CD14-positive monocyte (primary cell): ENCODE results near the gene PALM2AKAP2. TPM values are rescaled to one million over a fixed set of nuclear protein-coding genes. Genes with fewer than 3 reads are reported as not detected.

ENCODE experiments used
- DNase-seq, 3 donors: peaks; one replicate each; pipeline ENCODE4 v3.0.0-alpha.2; 2011 to 2022
- H2AFZ ChIP-seq: 2 replicates; pipeline ENCODE4 v1.6.0; 2012; ENCODE audit warnings: mild to moderate bottlenecking, low read depth, low read length, inconsistent platforms; ENCODE audit not compliant: insufficient read depth, poor library complexity, severe bottlenecking
- H3K27ac ChIP-seq, 2 donors: 1 replicate in 1 of 2; 2 replicates in 1 of 2; pipeline ENCODE4 v1.5.1; 2012 to 2013; ENCODE audit warnings: low read length in 2 of 2, control low read depth in 1 of 2, inconsistent platforms in 1 of 2, low read depth in 1 of 2, mild to moderate bottlenecking in 1 of 2
- H3K27me3 ChIP-seq, 2 donors: one replicate each; pipeline versions ENCODE4 v1.6.0 to v1.6.1; 2011 to 2013; ENCODE audit warnings: low read length in 2 of 2; ENCODE audit not compliant: control insufficient read depth in 2 of 2, insufficient read depth in 2 of 2
- H3K36me3 ChIP-seq, 2 donors: replicated peaks in 1 of 2; 1 replicate in 1 of 2; 2 replicates in 1 of 2; pipeline versions ENCODE4 v1.5.1 to v1.6.1; 2012 to 2013; ENCODE audit warnings: low read length in 2 of 2, control low read depth in 1 of 2, inconsistent platforms in 1 of 2, mild to moderate bottlenecking in 1 of 2; ENCODE audit not compliant: insufficient read depth in 2 of 2, control insufficient read depth in 1 of 2
- H3K4me1 ChIP-seq, 2 donors: 1 replicate in 1 of 2; 2 replicates in 1 of 2; pipeline versions ENCODE4 v1.5.1 to v1.6.1; 2012 to 2013; ENCODE audit warnings: low read length in 2 of 2, control low read depth in 1 of 2, inconsistent platforms in 1 of 2, mild to moderate bottlenecking in 1 of 2, moderate library complexity in 1 of 2; ENCODE audit not compliant: insufficient read depth in 2 of 2, control insufficient read depth in 1 of 2
- H3K4me2 ChIP-seq: replicated peaks from 2 replicates; pipeline ENCODE3; 2012; ENCODE audit warnings: low read length, moderate library complexity, mild to moderate bottlenecking; ENCODE audit not compliant: poor library complexity, severe bottlenecking; ENCODE audit errors: extremely low read depth
- H3K4me3 ChIP-seq, 3 experiments: fragments of 200-600 bp in 1 of 3; sonication (generic) in 1 of 3; replicated peaks in 1 of 3; 1 replicate in 2 of 3; 2 replicates in 1 of 3; pipeline ENCODE4 v1.5.1; 2011 to 2013; ENCODE audit warnings: low read length in 3 of 3, mild to moderate bottlenecking in 3 of 3, control low read depth in 2 of 3, low read depth in 2 of 3, inconsistent platforms in 1 of 3, moderate library complexity in 1 of 3
- H3K79me2 ChIP-seq: 2 replicates; pipeline ENCODE4 v1.6.0; 2012; ENCODE audit warnings: mild to moderate bottlenecking, control low read depth, inconsistent platforms, low read length, moderate library complexity; ENCODE audit not compliant: insufficient read depth
- H3K9ac ChIP-seq: 2 replicates; pipeline ENCODE4 v1.6.0; 2017; ENCODE audit warnings: low read length, mild to moderate bottlenecking; ENCODE audit not compliant: insufficient read depth, poor library complexity, severe bottlenecking
- H3K9me3 ChIP-seq, 2 donors: replicated peaks in 1 of 2; 1 replicate in 1 of 2; 2 replicates in 1 of 2; pipeline versions ENCODE4 v1.5.1 to v1.6.1; 2012 to 2013; ENCODE audit warnings: low read length in 2 of 2, control low read depth in 1 of 2; ENCODE audit not compliant: control insufficient read depth in 1 of 2, insufficient read depth in 1 of 2
- H4K20me1 ChIP-seq: 2 replicates; pipeline ENCODE4 v1.6.0; 2012; ENCODE audit warnings: mild to moderate bottlenecking, low read length, control low read depth, moderate library complexity; ENCODE audit not compliant: insufficient read depth
- H3K27ac Mint-ChIP-seq, 7 donors: one replicate each; pipeline ENCODE4 v1.8.0; 2020; ENCODE audit warnings: mild to moderate bottlenecking in 7 of 7, mixed read lengths in 7 of 7, moderate library complexity in 6 of 7, inconsistent platforms in 2 of 7
- H3K27me3 Mint-ChIP-seq, 3 donors: one replicate each; pipeline ENCODE4 v1.8.0; 2021 to 2022; ENCODE audit warnings: low read depth in 3 of 3, mild to moderate bottlenecking in 3 of 3, mixed read lengths in 3 of 3, moderate library complexity in 3 of 3, inconsistent platforms in 1 of 3
- H3K36me3 Mint-ChIP-seq, 2 donors: one replicate each; pipeline ENCODE4 v1.8.0; 2020; ENCODE audit warnings: mixed read lengths in 2 of 2, inconsistent platforms in 1 of 2, mild to moderate bottlenecking in 1 of 2
- H3K4me1 Mint-ChIP-seq: one replicate; pipeline ENCODE4 v1.8.0; 2020; ENCODE audit warnings: mild to moderate bottlenecking, mixed read lengths
- H3K4me3 Mint-ChIP-seq, 2 donors: one replicate each; pipeline ENCODE4 v1.8.0; 2020; ENCODE audit warnings: mild to moderate bottlenecking in 2 of 2, mixed read lengths in 2 of 2, moderate library complexity in 1 of 2
- H3K9me3 Mint-ChIP-seq, 7 donors: one replicate each; pipeline ENCODE4 v1.8.0; 2020 to 2022; ENCODE audit warnings: mixed read lengths in 7 of 7, mild to moderate bottlenecking in 6 of 7, moderate library complexity in 6 of 7, inconsistent platforms in 2 of 7
- WGBS: methylation state at CpG from one replicate; pipeline ENCODE4 v1.1.5; 2013; ENCODE audit warnings: missing lambda C conversion rate; ENCODE audit not compliant: insufficient coverage; 5-methylcytosine and 5-hydroxymethylcytosine counted together
- intact Hi-C, 2 donors: fragments of 100-400 bp; cut with micrococcal nuclease; formaldehyde crosslinking; loops; one replicate each; pipeline versions ENCODE4 v1.15.0 to v1.15.1; 2023
- polyA plus RNA-seq, 3 donors: library from polyadenylated mRNA; depleted of rRNA in 1 of 3; unstranded in 2 of 3; stranded (reverse) in 1 of 3; fragments of 300-500 nt in 2 of 3; fragments of >200 nt in 1 of 3; fragmentation: Illumina TruSeq in 2 of 3; gene quantifications; 1 replicate in 2 of 3; 2 replicates in 1 of 3; pipeline ENCODE4 v1.2.3, GENCODE V29; 2012 to 2021
- TF ChIP-seq, protein P1 (sequence below): fragments of 200-600 bp; IDR thresholded peaks from one replicate; pipeline ENCODE4 v1.8.0; 2022; ENCODE audit warnings: antibody characterized with exemption, mild to moderate bottlenecking

Gene PALM2AKAP2
- polyA plus RNA-seq, 3 donors: not detected

DNA sequence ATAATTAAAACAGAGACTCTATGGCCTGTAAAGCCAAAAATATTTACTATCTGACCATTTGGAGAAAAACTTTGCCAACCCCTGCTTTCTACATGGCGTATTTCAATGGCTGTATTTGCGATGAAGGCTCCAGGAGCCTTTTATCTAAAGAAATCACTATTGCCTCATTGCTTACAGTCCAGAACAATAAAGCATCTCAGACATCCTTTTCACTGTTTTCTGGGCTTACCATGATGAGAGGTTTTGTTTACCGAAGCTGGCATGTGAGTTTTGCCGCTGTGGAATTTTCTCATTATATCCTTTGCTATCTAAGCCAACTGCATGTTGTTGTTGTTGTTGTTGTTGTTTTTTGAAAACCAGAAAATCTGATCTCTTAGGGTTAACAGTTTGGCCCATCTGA is 13.9 kb downstream of the PALM2AKAP2 start:
- H3K27me3 ChIP-seq: no peaks in the 10 kb centered on the region
- H3K9ac ChIP-seq: no peak overlapping the region
- H2AFZ ChIP-seq: no peak overlapping the region
- intact Hi-C loops: no loop called here
- H3K9me3 ChIP-seq: no peaks in the 10 kb centered on the region
- H3K36me3 Mint-ChIP-seq: no peaks in the 10 kb centered on the region
- H4K20me1 ChIP-seq: no peaks in the 10 kb centered on the region
- no peak overlapping the region for H3K4me2 ChIP-seq
- H3K4me1 Mint-ChIP-seq: no peaks in the 10 kb centered on the region
- H3K27ac ChIP-seq: no peak overlapping the region
- no CpG with 5 or more reads among the region's 4 CpGs for WGBS
- peaks cover 0 to 2% (median 0%) of the 10 kb centered on the region in 7 donors for H3K9me3 Mint-ChIP-seq
- H3K27ac Mint-ChIP-seq: no peak overlapping the region
- no peaks in the 10 kb centered on the region for H3K36me3 ChIP-seq
- H3K4me3 ChIP-seq: no peak overlapping the region
- H3K4me3 Mint-ChIP-seq: no peak overlapping the region
- H3K4me1 ChIP-seq: no peaks in the 10 kb centered on the region
- no peaks in the 10 kb centered on the region for H3K79me2 ChIP-seq
- TF ChIP-seq, protein P1, sequence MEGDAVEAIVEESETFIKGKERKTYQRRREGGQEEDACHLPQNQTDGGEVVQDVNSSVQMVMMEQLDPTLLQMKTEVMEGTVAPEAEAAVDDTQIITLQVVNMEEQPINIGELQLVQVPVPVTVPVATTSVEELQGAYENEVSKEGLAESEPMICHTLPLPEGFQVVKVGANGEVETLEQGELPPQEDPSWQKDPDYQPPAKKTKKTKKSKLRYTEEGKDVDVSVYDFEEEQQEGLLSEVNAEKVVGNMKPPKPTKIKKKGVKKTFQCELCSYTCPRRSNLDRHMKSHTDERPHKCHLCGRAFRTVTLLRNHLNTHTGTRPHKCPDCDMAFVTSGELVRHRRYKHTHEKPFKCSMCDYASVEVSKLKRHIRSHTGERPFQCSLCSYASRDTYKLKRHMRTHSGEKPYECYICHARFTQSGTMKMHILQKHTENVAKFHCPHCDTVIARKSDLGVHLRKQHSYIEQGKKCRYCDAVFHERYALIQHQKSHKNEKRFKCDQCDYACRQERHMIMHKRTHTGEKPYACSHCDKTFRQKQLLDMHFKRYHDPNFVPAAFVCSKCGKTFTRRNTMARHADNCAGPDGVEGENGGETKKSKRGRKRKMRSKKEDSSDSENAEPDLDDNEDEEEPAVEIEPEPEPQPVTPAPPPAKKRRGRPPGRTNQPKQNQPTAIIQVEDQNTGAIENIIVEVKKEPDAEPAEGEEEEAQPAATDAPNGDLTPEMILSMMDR: no peak
- DNase-seq: no peak
- peaks cover 4% of the 10 kb centered on the region in 3 donors for H3K27me3 Mint-ChIP-seq

DNA sequence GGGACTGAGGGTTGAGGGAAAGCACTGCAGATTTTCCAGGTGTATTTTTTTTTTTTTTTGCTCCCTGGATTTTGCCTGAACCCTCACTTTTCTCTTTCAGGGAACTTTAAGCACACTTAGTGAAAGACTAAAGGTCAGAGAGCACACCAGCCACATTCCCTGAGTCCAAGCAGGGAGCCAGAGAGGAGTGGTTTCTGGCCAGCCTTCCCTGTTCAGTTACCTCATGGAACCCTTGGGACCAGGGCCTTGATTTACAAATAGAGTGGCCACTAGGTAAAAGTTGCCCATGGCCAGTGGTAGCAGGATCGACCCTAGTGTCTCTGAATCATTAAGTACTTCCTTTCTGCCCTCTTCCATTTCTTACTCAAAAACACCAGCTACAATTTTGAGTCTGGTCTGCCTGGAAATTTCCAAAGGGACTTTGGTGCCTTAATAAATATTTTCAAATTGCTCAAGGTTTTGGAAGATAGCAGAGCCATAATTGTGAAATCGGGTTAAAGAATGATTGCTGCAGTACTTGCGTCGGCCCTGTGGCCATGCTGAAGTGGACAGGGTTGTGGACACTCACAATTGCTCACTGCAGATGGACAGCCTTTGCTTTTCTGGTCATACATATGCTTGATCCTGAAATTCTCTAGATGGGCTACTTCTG is 14.5 kb downstream of the PALM2AKAP2 start:
- DNase-seq: no peak
- H3K9ac ChIP-seq: no peak overlapping the region
- H3K36me3 ChIP-seq: no peaks in the 10 kb centered on the region
- Mint-ChIP-seq H3K27me3 (peaks cover 4% of the 10 kb centered on the region in 3 donors), H3K27ac (no peak overlapping the region), H3K36me3 (no peaks in the 10 kb centered on the region), H3K4me1 (no peaks in the 10 kb centered on the region), H3K4me3 (no peak overlapping the region), H3K9me3 (peaks cover 0 to 2% (median 0%) of the 10 kb centered on the region in 7 donors)
- H3K27me3 ChIP-seq: no peaks in the 10 kb centered on the region
- no peak overlapping the region for H2AFZ ChIP-seq
- intact Hi-C loops: no loop called here
- no peaks in the 10 kb centered on the region for H3K4me1 ChIP-seq
- TF ChIP-seq, protein P1: no peak
- H3K79me2 ChIP-seq: no peaks in the 10 kb centered on the region
- no peak overlapping the region for H3K4me3 ChIP-seq
- no peak overlapping the region for H3K4me2 ChIP-seq
- H3K27ac ChIP-seq: no peak overlapping the region
- H4K20me1 ChIP-seq: no peaks in the 10 kb centered on the region
- H3K9me3 ChIP-seq: no peaks in the 10 kb centered on the region
- 100% methylated on average over 3 of the region's 4 CpGs for WGBS
